ENCODE measurements around the gene P3R3URF.

The P3R3URF gene

DNA sequence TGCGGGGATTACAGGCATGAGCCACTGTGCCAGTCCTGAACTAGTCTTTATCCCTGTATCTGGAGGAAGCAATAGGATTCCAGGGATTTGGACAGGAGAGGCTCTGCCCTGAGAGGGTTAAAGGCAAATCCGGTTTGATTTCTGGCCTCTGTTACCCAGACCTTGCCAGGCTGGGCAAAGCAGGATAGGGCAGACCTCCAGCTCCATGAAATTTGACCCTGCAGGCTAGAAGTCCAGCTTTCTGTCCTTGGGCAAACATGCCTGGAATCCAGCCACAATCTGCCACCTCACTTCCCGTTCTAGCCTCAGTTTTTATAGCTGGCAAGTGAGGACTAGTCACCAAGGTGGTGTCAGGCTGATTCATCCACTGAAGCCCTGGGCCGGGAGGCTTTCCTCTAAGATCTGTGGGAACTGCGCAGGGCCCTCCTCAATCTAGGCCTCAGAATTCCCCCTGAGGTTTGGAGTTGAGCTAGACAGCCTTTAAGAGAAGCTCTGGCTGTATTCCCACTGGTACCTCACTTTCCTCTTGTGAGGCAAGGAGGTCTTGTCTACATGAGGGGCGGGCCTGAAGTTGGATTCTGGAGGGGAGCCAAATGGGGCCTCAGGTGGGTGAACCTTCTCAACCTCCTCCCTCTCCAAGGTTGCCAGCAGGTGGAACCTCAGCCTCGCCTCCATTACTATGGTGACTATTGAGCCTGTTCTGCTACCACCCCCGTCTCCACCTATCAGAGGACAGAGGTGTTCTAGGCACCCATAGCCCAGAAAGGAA is 7.0 kb upstream of the P3R3URF start:
- Histone ChIP-seq H3K27me3 (no peaks in the 10 kb centered on the region), H3K9me3 (no peaks in the 10 kb centered on the region), H3K36me3 (peaks cover 0 to 15% (median 5%) of the 10 kb centered on the region in 3 donors), H3K4me3 (no peak overlapping the region), H3K27ac (peak overlapping the region; percentile 81 to 86), H3K4me1 (peaks cover 0 to 40% (median 21%) of the 10 kb centered on the region in 4 donors)
- intact Hi-C loops (cut with DNase I; ENCODE audit: low total_unique reads) = no loop called here
- peak; percentile 78 to 96 for DNase-seq
- TF ChIP-seq, protein P1, sequence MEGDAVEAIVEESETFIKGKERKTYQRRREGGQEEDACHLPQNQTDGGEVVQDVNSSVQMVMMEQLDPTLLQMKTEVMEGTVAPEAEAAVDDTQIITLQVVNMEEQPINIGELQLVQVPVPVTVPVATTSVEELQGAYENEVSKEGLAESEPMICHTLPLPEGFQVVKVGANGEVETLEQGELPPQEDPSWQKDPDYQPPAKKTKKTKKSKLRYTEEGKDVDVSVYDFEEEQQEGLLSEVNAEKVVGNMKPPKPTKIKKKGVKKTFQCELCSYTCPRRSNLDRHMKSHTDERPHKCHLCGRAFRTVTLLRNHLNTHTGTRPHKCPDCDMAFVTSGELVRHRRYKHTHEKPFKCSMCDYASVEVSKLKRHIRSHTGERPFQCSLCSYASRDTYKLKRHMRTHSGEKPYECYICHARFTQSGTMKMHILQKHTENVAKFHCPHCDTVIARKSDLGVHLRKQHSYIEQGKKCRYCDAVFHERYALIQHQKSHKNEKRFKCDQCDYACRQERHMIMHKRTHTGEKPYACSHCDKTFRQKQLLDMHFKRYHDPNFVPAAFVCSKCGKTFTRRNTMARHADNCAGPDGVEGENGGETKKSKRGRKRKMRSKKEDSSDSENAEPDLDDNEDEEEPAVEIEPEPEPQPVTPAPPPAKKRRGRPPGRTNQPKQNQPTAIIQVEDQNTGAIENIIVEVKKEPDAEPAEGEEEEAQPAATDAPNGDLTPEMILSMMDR (IDR thresholded peaks at IDR 0.05) = no peak

DNA sequence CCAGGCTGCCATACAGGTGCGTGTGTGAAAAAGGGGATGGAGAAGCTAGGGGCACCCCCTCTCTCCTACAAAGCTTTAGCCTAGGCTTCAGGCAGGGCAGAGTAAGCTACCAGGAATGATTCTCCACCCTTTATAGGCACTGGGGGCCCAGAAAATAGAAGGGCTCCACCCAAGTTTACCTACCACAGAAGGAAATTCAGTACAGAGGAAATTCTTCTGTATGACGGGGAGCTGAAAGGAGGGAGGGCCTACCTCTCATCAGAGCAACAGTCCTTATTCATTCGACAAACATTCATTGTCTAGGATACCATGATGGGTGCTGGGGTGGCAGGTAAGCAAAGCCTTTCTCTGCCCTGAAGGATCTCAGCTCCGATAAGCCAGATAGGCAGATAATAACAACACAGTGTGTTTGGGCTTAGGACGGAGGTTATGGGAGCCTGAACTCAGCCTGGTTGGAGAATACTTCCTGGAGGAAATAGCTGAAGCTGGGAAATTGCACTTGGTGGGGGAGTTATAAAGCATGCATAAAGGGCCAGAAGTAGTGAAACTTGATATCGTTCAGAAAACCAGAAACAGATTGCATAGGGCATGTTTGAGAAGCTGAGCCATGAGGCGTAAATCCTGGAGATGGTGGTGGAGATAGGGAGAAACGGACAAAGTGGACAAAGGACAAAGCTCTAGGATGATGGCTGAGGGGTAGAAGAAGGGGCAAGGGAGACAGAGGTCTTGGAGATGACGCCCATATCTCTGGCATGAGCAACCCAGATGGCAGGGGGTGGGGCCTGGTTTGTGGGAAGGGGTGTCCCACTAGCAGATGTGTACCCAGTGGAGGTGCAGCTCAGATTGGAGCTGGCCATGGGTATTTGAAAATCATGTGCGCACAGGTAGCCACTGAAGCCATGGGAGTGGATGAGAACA is 5.3 kb upstream of the P3R3URF start:
- TF ChIP-seq, protein P1 (IDR thresholded peaks at IDR 0.05) = no peak
- Histone ChIP-seq H3K27ac (no peak overlapping the region), H3K4me3 (no peak overlapping the region), H3K9me3 (no peaks in the 10 kb centered on the region), H3K4me1 (peaks cover 0 to 40% (median 21%) of the 10 kb centered on the region in 4 donors), H3K27me3 (no peaks in the 10 kb centered on the region), H3K36me3 (no peaks in the 10 kb centered on the region)
- DNase-seq = no peak
- intact Hi-C loops (cut with DNase I; ENCODE audit: low total_unique reads) = no loop called here

DNA sequence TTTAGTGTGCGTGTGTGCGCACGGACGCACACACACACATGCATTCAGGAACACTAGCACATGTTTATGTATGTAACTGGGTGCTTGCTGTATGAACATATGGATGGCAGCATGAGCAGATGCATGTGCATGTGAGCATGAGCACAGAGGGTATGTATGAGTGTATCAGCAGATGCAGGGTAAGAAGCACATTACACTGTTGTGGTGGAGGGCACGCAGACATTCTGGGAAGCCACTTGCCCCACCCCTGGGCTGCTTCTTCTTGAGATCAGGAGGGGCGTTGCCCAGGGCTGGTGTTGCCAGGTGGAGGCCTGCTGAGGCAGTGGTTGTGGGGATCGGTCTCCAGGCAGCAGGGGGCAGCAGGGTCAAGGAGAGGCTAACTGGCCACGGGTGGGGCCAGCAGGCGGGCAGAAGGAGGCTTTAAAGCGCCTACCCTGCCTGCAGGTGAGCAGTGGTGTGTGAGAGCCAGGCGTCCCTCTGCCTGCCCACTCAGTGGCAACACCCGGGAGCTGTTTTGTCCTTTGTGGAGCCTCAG is 3.9 kb upstream of the P3R3URF start:
- no peak overlapping the region for H3K4me3 ChIP-seq
- intact Hi-C loops (cut with DNase I; ENCODE audit: low total_unique reads) = no loop called here
- peaks cover 0 to 44% (median 24%) of the 10 kb centered on the region in 4 donors for H3K4me1 ChIP-seq
- no peaks in the 10 kb centered on the region for H3K9me3 ChIP-seq
- no peak for DNase-seq
- H3K27ac ChIP-seq = no peak overlapping the region
- no peaks in the 10 kb centered on the region for H3K36me3 ChIP-seq
- no peaks in the 10 kb centered on the region for H3K27me3 ChIP-seq
- TF ChIP-seq, protein P1 (IDR thresholded peaks at IDR 0.05) = no peak

DNA sequence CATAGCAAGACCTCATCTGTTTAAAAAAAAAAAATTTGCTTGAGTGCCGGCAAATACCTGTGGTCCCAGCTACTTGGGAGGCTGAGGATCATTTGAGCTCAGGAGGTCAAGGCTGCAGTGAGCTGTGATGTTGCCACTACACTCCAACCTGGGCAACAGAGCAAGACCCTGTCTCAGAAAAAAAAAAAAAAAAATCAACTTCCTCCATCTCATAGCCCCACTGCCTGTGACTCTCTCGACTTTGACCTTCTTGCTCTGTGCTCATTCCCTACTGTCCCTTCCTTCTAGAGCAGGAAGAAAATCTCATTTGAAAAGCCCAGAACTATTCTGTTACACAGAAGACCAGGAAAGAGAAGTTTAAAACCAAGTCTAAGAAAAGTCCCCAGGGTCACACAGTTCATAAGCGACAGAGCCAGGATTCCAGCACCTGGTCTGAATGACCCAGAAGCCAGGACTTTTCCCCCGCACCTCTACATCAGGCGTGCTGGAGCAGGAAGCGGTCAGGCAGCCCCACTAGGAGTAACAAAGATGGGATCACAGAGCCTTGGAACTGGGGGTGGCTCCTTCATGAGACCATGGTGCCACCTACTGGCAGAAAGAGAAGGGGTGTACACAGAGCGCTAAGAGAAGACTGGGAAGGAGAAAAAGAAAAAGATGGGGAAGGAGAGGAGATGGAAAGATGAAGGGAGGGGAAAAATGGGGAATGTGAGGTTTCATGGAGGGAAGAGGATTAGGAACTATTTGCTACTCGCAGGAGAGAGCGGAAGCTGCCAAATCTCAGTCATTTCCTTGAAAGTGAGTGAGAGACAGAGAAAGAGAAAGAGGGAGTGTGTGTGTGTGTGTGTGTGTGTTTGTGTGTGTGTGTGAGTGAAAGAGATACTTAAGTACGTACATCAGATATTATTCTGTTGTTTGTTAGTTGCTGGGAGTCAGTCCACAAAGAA is 3.1 kb upstream of the P3R3URF start:
- H3K9me3 ChIP-seq = no peaks in the 10 kb centered on the region
- peaks cover 0 to 47% (median 31%) of the 10 kb centered on the region in 4 donors for H3K4me1 ChIP-seq
- TF ChIP-seq, protein P1 (IDR thresholded peaks at IDR 0.05) = peak; percentile 91 to 93
- DNase-seq = peak; percentile 89
- peak overlapping the region in 1 of 2 donors; percentile 33 for H3K27ac ChIP-seq
- H3K27me3 ChIP-seq = no peaks in the 10 kb centered on the region
- intact Hi-C loops (cut with DNase I; ENCODE audit: low total_unique reads) = loop anchor here (1.0 kb wide), 1 partner anchor 142 kb away; no protein-coding TSS in a partner anchor
- no peaks in the 10 kb centered on the region for H3K36me3 ChIP-seq
- H3K4me3 ChIP-seq = no peak overlapping the region
